Adipose tissue (tissue), 3 donors: ENCODE results near the gene SIDT1. TPM values are rescaled to one million over a fixed set of nuclear protein-coding genes. Genes with fewer than 3 reads are reported as not detected.

Experiments used
- H3K27ac ChIP-seq: one replicate; pipeline ENCODE4 v1.5.1; 2013; ENCODE audit warnings: low read depth, low read length
- WGBS, 3 donors: extraction: QIAGEN DNeasy Blood & Tissue Kit; methylation state at CpG; one replicate each; pipeline ENCODE4 v1.1.7; 2013; 5-methylcytosine and 5-hydroxymethylcytosine counted together
- polyA plus RNA-seq, 3 donors: library from polyadenylated mRNA; stranded (reverse); fragments of 200-250 nt; gene quantifications; one replicate each; pipeline ENCODE4 v1.2.3, GENCODE V29; 2013
- donor health status: healthy with polysubstance abuse.
- donor health status: Bipolar disorder and iron deficiency.
- donor health status: healthy.

SIDT1 gene
- polyA plus RNA-seq, 3 donors: 0.75 to 1.1 (median 0.88) TPM

DNA sequence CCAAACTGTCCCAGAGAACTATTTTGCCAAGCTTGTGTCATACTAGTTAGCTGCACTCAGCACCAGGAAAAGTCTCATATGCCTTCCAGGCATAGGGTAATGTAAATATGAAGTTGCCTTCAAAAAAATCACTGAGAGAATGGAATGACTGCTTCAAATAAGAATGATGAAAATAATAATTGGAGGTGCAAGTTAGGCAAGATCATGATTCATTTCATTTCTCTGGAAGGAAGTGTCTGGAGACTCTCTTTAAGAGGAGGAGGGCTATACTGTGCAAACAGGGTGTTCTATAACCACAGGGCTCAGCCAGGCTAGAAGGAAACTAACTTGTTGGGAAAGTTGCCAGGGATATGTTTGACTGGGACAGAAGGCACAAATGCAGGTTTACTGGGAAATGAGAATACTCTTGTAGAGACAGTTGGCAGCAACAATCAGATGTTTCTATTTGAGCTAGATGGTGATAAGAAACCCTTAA is 4.3 kb downstream of the SIDT1 start:
- H3K27ac ChIP-seq: no peak overlapping the region

DNA sequence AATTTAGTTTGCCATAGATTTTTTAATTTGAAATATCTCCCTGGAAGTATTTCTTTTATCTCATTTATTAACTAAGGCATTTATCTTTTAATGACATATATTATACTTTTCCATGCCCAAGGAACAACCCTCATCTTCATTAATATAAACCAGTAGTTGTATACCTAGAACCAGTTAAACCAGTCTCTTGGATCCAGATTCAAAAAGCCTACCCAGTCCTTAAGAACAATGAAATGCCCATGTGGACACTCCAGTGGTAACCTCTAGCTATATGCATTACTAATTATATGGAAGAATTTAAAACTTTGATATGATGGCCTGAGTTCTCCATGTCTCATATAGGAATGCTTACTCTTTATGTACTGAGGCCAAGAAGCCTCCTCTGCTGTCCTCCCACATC is 4.8 kb downstream of the SIDT1 start:
- no peak overlapping the region for H3K27ac ChIP-seq

DNA sequence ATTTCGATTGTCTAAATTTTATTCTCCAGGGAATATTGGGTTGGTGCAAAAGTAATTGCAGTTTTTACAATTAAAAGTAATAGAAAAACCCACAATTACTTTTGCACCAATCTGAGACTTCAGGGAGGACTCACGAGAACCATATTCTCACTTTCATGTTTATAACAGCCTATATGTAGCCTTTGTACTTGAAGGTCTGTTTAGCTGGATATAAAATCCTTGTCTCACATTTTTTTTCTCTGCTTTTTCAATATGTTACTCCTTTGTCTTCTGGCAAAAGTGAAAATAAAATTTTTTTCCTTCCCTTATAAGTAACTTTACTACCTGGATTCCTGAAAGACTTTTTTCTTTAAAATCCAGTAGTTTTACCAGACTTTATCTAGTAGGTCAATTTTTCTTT is 9.2 kb downstream of the SIDT1 start:
- H3K27ac ChIP-seq: no peak overlapping the region
- WGBS, 3 donors: 84 to 87% (median 85%) methylated on average over 2 of the region's 2 CpGs

DNA sequence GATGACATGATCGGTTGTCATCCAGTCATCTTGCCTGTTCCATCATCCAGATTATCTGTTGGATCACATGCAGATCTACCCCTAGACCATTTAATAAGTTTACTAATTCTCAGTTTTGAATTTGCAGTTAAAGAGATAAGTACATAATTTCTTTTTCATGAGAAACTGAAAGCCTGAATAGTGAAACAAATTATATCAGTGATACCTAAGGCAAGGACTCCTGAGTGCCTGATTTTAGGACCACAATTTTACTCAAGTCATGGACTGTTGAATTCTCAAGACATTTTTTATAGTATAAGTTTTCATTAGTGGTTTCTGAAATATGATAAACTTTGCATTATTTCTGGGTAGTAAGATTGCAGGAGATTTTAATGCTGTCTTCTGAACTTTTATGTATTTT is 13.2 kb downstream of the SIDT1 start:
- WGBS, 3 donors: 92 to 97% (median 92%) methylated on average over 1 of the region's 1 CpG
- H3K27ac ChIP-seq: no peak overlapping the region

DNA sequence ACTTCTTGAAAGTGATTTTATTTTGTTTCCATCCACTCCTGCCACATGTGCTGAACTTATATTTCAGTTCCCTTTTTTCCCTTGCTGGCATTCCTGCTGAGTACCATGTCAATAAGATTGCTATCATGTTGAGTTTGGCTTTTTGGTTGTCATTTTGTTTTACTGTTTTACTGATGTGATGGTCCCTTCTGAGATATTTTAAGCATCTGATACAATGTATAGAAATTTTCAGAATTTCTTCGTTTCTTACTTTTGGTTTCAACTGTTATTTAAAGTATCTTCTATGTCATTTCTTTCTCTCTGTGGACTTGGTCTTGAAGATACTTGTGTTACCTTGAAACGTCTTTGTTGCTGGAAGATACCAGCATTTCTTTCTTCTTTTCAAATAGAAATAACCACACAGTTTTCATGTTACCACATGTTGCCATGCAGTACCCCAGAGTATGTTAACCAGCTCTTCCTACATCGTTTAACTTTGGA is 14.1 kb downstream of the SIDT1 start:
- WGBS, 3 donors: 59 to 84% (median 76%) methylated on average over 3 of the region's 3 CpGs
- H3K27ac ChIP-seq: no peak overlapping the region

DNA sequence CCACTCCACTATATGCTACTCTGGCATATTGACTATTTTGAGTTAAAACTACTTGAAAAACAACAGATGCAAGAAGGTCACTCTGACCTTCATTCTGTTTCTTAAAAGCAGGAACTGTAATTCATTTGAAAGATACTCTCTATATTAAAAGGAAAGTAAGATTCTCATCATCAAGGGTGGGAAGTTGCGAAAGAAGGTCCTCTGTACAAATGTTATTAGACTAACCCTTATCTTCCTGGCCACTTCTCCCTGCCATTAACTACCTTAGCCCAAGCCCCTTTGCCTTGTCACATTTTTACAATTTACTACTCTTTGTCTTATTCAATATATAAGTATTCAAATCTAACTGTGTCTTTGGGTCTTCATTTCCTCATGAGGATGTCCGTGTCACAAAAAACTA is 16.1 kb downstream of the SIDT1 start:
- 95 to 97% (median 96%) methylated on average over 2 of the region's 2 CpGs for whole genome bisulfite sequencing, 3 donors
- no peak overlapping the region for H3K27ac ChIP-seq

DNA sequence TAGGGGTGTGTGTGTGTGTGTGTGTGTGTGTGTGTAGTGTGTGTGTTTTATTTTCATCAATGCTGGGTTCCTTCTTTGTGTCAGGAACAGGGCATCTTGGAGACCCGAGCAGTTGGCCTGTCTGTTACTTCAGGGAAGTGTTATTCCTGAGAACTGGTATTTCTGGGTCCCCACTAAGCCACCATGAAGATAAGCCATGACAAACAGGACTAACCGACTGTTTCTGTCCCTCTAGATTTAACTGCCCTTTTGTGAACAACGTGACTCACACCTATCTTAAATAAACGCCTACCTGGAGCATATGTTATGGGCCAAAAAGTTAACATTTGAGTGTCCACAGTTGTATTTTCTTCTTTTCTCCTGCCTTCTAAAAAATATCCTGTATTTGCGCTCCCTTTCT is 19.5 kb downstream of the SIDT1 start:
- 35 to 85% (median 80%) methylated on average over 5 of the region's 5 CpGs for WGBS, 3 donors
- H3K27ac ChIP-seq: no peak overlapping the region

DNA sequence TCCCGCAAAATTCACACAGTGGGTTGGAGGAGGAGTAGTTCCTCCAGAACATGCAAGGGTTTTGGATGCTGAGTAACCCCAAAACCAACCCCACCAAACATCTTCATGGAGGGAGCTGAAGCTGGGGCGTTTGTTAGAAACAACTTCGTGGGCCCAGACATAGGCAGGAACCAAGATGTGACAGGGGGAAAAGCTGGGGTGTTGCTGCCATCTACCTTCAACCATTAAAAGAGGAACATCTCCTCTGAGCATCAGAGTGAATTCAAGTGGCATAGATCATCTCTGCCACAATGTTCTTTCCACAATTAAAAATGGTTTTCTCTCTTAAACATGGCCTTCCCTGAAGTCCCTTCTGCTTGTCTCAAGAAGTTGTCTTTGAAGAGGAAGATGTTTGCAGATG is 20.5 kb downstream of the SIDT1 start:
- H3K27ac ChIP-seq: no peak overlapping the region
- WGBS, 3 donors: 55 to 75% (median 67%) methylated on average over 3 of the region's 3 CpGs

DNA sequence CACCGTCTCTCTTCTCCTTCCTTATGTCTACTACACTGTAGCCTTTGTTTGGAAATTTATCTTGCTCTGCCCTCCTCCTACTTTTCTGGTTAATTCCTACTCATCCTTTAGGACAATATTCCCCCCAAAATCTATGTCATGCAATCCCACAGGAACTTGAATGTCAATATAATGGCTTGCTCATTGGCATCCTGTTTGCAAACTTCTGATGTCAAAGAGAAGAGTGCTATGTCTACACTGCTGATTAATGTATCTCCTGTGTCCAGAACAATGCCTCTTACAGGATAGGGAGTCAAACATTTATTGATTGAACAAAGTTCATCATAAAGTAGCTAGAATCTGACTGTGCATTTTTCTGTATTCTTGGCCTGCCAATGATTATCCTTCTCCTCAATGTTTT is 22.8 kb downstream of the SIDT1 start:
- no peak overlapping the region for H3K27ac ChIP-seq
- WGBS, 3 donors: 89 to 97% (median 92%) methylated on average over 1 of the region's 1 CpG

DNA sequence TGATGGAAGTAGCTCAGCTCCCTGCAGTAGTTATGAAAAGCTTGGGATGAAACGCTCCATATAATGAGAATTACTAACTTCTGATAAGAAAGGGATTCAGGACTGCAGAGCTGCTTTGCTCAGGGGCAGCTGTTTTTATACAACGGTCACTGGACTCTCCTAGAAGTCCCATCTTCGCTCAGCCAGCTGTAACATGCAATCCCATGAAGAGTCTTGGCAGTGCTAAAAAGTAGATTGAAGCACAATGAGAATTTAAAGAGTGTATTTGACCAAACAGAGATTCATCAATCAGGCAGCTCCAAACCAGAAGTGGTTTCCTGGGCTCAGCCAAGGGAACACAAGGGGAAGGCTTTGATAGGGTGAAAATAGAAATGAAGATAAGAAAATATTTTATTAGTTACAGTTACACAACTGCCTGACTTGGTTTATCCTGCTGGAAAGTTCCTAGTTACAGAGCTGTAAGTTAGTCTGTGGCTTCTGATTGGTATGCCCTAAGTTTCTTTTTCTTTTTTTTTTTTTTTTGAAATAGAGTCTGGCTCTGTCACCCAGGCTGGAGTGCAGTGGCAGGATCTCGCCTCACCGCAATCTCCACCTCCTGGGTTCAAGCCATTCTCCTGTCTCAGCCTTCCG is 24.1 kb downstream of the SIDT1 start:
- 80 to 91% (median 85%) methylated on average over 6 of the region's 6 CpGs for WGBS, 3 donors
- no peak overlapping the region for H3K27ac ChIP-seq

DNA sequence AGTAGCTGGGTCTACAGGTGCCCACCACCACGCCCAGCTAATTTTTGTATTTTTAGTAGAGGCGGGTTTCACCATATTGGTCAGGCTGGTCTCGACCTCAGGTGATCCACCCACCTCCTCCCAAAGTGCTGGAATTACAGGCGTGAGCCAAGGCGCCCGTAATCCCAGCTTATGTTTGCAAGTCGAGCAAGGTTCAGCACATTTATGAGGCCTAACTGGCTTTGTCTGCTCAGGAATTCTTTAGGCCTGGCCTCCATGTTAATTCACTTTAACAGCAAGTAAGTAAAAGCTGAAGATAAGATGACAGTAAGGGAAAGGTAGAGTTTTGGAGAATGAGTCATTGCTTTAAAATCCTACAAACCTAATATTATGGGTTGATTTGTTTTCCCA is 24.6 kb downstream of the SIDT1 start:
- no peak overlapping the region for H3K27ac ChIP-seq
- 94 to 96% (median 95%) methylated on average over 7 of the region's 7 CpGs for WGBS, 3 donors

DNA sequence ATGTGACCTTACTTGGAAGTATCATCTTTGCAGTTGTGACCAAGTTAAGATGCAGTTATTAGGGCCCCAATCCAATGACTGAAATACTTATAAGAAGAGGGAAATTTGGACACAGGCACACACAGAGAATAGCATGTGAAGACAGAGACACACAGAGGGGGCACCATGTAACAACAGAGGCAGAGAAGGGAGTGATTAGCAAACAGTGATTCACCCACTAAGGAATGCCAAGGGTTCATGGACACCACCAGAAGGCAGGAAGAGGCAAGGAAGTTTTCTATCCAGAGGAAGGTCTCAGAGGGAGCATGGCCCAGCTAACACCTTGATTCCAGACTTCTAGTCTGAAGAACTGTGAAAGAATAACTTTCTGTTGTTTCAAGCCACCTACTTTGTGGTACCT is 25.0 kb downstream of the SIDT1 start:
- H3K27ac ChIP-seq: no peak overlapping the region

DNA sequence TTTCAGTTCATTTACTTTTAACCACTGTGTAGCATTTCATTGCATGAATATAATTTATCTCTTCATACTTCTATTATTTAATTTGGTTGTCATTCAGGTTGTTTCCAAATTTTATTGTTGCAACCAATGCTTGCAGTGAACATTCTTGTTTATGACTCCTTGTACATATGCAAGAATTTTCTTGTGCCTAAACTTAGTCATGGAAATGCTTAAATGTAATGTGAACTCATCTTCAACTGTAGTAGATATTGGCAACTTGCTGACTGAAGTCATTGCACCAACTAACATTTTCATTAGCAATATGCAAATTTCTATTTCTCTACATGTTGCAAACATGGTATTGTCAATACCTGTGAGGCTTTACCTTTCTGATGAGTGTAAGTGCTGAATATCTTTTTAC is 26.7 kb downstream of the SIDT1 start:
- H3K27ac ChIP-seq: no peak overlapping the region

DNA sequence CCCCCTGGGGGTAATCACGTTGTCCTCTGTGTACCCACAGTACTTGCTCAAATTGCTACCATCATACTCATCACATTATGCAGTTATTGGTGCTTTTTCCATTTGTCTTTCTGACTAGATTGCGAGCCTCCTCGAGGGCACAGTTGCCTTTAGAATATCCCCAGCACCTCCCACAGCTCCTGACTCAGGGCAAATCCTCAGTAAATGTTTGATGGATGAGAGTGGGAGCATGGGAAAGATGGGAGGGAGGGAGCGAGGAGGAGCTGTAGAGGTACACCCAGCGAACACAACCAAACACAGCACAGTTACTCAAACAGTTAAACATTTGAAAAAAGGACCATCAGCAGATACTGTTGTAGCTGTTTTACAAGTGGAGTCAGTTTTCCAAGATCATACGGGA is 27.9 kb downstream of the SIDT1 start:
- 72 to 75% (median 73%) methylated on average over 6 of the region's 6 CpGs for WGBS, 3 donors
- no peak overlapping the region for H3K27ac ChIP-seq

DNA sequence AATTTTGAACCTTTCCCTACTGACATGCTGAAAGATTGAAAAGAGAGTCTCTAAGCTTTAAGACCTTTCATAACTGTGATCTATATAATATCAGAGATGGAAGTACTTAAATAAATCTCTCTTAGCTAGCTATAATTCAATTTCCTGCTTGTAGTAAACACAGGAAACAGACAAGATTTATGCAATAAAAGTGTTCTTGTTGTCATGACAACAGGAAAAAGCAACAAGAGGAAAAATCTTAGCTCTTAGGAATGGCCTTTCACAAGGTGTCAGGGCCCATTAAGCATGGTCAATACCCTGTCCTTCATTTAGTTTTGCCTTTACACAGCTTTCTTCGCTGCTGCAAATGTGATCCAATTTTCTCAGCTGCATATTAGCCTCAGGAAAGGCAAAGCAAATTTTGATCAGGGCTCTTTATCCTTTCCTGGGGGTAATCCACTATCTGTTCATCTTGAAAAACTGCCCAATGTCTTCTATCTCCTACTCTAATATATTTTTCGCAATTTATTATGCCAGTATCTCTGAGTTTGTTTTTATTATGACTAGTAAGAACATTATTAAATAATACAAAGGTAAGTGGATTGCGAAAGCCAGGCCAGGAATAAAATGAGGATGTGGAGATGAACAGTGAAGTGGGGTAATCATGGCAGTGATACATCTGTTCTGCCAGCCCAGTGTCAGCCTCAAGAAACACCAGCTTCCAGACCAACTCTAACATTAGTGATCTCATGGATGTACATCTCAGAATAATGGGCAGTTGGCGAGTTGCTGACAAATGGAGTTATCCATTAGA is 28.7 kb downstream of the SIDT1 start:
- WGBS, 3 donors: 86 to 89% (median 88%) methylated on average over 4 of the region's 4 CpGs
- no peak overlapping the region for H3K27ac ChIP-seq

DNA sequence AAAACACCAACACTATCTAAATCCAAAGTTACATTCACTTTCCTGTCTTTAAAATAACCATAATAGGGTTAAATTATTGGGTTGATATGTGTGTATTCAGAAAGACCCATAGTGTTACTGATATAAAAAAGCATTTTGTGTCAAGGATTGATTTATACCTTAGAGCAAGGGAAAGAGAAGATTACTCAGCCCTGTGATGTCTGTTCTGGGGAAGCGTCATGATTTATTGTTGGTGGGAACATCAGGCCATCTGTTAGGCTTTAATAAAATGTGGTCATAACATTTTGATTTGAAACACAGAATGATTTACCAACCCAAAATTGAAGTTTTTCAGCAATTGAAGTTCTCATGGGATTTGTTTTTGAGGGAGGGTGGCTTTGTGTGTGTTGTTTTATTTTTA is 33.2 kb downstream of the SIDT1 start:
- H3K27ac ChIP-seq: no peak overlapping the region
- 52 to 81% (median 67%) methylated on average over 1 of the region's 1 CpG for WGBS, 3 donors

DNA sequence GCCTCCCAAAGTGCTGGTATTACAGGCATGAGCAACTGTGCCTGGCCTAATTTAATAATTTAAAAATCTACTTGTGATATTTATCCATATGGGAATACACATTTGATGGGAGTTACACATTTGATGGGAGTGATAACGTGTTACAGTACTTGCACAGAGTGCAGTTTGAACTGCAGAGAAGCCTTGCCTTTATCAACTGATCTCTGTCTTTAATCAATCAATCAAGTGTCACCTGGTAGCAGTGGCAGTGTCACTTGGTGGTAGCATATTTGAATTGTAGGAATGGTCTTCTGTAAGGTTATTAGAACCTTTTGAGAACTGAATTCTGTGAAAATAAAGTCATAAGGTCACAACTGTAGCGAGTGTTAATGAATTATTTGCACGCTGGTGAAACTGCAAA is 37.8 kb downstream of the SIDT1 start:
- 89 to 93% (median 89%) methylated on average over 3 of the region's 3 CpGs for WGBS, 3 donors
- no peak overlapping the region for H3K27ac ChIP-seq

DNA sequence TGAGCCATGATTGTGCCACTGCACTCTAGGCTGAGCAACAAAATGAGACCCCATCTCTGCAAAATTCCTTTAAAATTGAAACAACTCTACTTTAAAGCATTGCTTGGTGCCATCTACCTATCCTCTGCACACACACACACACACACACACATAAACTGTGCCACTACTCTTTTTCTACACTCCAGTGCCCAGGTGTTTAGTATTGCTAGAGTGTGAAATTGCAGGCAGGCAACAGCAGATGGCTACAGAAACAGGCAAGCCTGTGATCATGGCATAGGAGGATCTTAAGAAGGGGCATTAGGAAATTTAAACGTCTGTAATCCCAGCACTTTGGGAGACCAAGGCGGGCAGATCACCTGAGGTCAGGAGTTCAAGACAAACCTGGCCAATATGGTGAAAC is 39.0 kb downstream of the SIDT1 start:
- no peak overlapping the region for H3K27ac ChIP-seq
- 58 to 82% (median 69%) methylated on average over 2 of the region's 2 CpGs for WGBS, 3 donors

DNA sequence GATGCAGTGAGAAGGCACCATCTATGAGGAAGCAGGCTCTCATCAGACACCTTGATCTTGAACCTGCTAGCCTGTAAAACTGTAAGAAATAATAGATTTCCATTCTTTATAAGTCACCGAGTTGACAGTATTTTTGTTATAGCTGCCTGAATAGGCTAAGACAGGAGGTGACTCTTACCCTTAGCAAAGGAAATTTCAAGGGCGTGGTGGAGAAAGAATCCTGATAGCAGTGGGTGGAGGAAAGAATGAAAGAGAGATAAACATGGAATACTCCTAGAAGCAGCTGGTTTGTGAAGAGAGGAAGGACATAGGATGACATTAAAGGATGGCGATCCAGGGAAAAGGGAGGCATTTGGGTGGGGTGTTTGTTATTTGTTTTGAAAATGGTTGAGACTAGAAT is 41.4 kb downstream of the SIDT1 start:
- 78 to 85% (median 83%) methylated on average over 3 of the region's 3 CpGs for WGBS, 3 donors
- H3K27ac ChIP-seq: no peak overlapping the region

DNA sequence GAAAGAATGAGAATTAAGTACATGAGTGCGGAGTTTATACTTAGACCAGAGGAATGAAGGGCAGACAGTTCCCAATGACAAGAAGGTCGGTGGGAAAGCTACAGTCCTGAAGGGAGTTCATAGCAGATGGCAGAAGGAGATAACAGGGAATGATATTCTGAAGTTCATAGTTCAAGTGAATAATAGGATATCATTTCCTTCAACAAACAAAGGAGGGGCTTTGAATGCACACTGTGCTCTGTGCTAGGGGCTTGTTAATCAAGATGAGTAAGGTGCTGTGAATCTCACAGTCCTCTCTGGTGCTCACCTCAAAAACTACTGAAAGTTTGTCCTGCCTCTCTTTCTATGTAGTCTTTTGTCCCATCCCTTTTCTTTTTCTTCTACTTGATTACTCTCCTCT is 41.9 kb downstream of the SIDT1 start:
- 54 to 61% (median 57%) methylated on average over 2 of the region's 2 CpGs for WGBS, 3 donors

More for the DNA sequence above, 41.9 kb downstream of the SIDT1 start:
- H3K27ac ChIP-seq: no peak overlapping the region
